ENCODE results near the gene NAA10.
"Not testable (repeated sequence)": the region's sequence is repeated elsewhere in the genome, so short reads cannot be mapped to it uniquely, and the experiment has no call there.

- not testable (repeated sequence) for TF ChIP-seq CTCF, POLR2A (IDR thresholded peaks at IDR 0.05)
These were observed 45.6 kb upstream of the NAA10 start for GRCh38 chrX:153980394-153980793.

Data from heart left ventricle (tissue), 13 donors.